GM18507 (cell line): ENCODE measurements around the gene COG2.
"Not testable (repeated sequence)": the region's sequence is repeated elsewhere in the genome, so short reads cannot be mapped to it uniquely, and the experiment has no call there.

Source experiments
- DNase-seq: peaks from one replicate; pipeline ENCODE4 v3.0.0; 2011; ENCODE audit warnings: low read depth; ENCODE audit not compliant: insufficient read length; ENCODE audit errors: extremely low spot score
- FAIRE-seq: peaks from 2 replicates; lab custom pipeline; 2011; peaks lifted over from hg19 to GRCh38; lab: Jason Lieb, UNC

Gene COG2

GRCh38 chr1:230709619-230710542 lies 67.6 kb downstream of the COG2 start:
- DNase-seq (no peak), FAIRE-seq (no peak)

- FAIRE-seq (no peak), DNase-seq (no peak)
Measured at GRCh38 chr1:230710543-230710904, 68.2 kb downstream of the COG2 start.

DNA sequence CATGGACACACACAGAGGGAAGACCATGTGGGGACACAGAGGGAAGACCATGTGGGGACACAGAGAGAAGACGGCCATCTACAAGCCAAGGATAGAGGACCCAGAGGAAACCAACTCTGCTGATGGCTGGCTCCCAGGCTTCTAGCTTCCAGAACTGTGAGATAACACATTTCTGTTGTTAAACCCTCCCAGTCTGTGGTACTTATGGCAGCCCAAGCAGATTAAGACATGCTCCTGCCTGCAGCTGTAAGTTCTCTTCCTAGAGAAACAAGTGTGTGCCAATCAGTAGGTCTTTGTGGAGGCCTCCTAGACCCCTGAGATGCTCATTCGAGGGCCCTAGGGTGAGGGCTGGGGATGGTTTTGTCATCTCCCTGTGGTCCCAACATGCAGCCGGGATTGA lies 69.0 kb downstream of the COG2 start:
- FAIRE-seq: no peak
- DNase-seq: no peak

DNA sequence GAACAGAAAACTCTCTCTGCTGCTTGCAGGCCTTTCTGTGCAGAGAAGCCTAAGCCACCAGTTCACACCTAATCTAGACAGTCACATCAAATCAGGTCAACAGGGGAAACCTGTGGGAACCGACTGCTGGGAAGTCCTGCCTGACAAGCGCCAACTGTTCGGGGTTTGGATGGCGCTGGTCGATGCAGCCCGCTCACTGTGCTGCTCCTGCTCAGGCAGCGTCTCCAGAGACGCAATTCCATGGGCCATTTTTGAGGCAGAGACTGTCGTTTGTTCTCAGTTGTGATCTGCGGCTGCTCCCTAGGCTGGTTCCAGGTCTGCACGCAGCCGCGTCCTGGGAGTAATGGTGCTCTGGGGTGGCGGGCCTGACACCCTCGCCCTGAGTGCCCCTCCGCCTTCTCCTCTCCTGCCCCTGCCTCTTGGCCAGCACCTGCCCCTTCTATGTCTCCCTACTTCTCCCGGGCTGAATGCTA lies 70.2 kb downstream of the COG2 start:
- FAIRE-seq: no peak

GRCh38 chr1:230713138-230713537 lies 70.9 kb downstream of the COG2 start:
- FAIRE-seq (no peak), DNase-seq (no peak)

More for the DNA sequence above, 70.2 kb downstream of the COG2 start:
- no peak for DNase-seq

- DNase-seq (no peak), FAIRE-seq (no peak)
Measured at GRCh38 chr1:230713547-230713914, 71.2 kb downstream of the COG2 start.

- FAIRE-seq (no peak), DNase-seq (no peak)
Measured at GRCh38 chr1:230713915-230714764, 71.9 kb downstream of the COG2 start, which contains the start of gene AGT. Gene AGT (minus strand): TSS chr1:230714122. CDS start chr1:230710823, 3,299 bp downstream.

DNA sequence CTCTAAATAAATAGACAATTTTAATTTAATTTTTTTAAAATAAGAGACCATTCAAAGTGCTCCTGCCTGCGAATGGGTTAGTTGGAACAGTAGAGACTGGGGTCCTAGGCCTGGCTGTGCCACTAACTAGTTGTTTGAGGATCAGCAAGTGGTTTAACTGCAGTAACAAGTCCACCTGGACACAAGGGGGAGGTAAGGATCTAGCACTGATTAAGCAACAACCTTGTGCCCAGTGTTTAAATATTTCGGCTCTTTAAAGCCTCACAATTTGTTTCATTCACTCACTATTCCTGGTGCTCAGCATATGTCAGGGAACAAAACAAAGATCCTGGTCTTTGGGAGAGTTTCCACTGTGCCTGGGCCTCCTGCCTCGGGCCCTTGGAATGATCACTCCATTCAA lies 73.2 kb downstream of the COG2 start:
- FAIRE-seq (no peak), DNase-seq (no peak)

DNA sequence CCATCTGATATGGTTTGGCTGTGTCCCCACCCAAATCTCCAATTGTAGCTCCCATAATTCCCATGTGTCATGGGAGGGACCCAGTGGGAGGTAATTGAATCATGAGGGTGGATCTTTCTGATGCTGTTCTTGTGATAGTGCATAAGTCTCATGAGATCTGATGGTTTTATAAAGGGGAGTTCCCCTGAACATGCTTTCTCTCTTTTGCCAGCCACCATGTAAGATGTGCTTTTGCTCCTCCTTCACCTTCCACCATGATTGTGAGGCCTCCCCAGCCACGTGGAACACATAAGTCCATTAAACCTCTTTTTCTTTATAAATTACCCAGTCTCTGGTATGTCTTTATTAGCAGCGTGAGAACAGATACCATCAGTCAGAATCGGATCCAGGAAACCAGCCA lies 74.2 kb downstream of the COG2 start:
- not testable (repeated sequence) for DNase-seq, FAIRE-seq

DNA sequence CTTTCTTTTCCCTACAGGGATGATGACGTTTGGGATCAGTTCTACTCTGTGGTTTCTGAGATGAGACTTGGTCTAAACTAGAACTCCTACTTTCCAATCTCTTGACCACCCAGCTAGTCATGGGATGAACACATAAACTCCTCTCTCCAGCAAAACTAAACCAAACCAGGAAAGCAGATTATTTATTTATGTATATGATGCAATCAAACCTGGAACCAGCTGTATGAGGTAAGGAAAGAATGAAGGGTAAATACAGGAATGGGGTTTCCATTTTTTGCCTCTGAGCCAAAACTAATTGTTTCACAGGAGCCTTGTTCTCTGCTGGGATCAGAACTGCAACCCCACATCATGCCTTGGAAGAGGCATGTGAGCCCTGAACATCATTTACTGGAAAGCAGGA lies 75.0 kb downstream of the COG2 start:
- DNase-seq (no peak), FAIRE-seq (no peak)

DNA sequence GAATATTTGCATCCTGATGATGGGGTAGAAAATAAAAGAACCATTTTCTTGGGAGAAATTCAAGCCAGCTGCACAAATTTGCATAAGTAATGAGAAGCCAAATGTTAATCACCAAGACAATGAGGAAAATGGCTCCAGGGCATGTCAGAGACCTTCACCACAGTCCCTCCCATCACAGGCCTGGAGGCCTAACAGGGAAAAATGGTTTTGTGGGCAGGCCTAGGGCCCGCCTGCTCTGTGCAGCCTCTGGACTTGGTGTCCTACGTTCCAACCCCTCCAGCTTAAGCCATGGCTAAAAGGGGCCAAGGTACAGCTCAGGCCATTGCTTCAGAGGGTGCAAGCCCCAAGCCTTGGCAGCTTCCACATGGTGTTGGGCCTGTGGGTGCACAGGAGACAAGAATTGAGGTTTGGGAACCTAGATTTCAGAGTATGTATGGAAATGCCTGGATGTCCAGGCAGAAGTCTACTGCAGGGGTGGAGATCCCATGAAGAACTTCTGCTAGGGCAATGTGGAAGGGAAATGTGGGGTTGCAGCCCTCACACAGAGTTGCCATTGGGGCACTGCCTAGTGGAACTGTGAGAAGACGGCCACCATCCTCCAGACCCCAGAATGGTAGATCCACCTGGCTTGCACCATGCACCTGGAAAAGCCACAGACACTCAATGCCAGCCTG lies 79.7 kb downstream of the COG2 start:
- not testable (repeated sequence) for DNase-seq, FAIRE-seq

DNA sequence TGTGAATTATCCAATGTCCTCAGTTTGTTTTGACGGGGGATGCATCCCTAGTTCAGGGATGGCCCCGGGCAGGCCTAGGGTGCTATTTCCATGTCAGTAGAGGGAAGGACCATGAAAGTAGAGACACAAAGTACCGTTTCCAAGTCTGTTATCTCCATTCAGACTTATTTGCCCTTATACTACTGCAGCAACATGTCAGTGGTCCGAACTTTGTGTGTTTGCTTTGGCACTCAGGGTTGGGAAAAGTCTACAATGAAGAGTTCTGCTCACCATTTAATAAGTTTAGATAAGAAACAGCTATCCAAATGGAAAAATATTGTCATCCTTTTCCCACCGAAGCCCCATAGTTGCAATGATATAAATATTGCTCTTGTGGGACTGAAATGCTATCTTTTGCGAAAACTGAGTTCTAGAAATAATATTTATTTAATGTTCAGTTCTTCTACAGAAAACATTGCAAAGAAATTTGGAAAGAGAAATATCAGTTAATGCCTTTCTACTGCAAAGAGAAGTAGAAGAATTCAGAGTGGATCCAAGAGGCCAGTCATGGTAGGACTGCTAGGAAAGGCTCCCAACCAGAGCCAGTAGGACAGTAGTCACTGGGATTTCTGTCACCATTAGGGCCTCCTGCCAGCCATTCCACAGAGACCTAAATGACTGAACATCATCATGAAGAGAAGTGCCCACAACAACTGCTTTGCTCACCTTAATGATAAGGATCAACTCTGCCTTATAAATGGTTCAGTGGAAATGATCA lies 83.2 kb downstream of the COG2 start:
- DNase-seq: no peak

GRCh38 chr1:230728710-230729392 lies 86.6 kb downstream of the COG2 start:
- FAIRE-seq: no peak
- DNase-seq: no peak

More for the DNA sequence above, 83.2 kb downstream of the COG2 start:
- no peak for FAIRE-seq

DNA sequence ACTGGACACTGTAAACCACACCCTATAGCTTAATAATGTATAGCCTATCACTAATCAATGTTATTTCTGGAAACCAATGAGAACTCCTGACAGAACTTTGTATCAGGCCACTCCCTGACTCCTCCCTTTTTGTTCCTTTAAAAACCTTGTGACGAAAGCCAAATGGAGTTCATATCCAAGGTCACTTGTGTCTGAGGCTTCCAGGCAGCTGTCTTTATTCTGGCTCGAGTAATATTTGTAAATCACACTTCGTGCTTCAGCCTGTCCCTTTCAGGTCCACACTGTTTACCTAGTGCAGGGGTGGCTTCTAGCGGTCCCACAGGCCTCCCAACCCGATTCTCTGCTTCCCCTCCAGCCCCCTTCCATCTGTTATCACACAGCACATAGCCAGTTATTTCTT lies 88.7 kb downstream of the COG2 start:
- DNase-seq: no peak
- no peak for FAIRE-seq

GRCh38 chr1:230735447-230735846 lies 93.2 kb downstream of the COG2 start:
- FAIRE-seq (no peak), DNase-seq (no peak)

DNA sequence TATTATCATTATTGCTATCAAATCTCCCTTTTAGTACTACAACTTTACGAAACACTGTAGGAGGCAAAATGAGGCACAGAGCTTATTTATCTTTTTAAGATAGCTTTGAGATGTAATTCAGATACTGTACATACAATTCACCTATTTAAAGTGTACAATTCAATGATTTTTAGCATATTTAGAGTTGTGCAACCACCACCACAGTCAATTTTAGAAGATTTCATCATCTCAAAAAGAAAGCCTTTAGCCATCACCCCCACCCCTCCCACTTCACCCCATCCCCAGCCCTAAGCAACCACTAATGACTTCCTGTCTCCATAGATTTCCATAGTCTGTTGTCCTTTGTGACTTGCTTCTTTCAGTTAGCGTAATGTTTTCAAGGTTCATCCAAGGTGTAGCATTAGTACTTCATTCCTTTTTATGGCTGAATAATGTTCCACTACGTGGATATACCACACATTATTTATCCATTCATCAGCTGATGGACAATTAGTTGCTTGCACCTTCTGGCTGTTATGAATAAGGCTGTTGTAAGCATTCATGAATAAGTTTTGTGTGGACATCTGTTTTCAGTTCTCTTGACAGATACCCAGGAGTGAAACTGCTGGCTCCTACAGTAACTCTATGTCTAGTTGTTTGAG lies 95.5 kb downstream of the COG2 start:
- FAIRE-seq: no peak
- DNase-seq: no peak

DNA sequence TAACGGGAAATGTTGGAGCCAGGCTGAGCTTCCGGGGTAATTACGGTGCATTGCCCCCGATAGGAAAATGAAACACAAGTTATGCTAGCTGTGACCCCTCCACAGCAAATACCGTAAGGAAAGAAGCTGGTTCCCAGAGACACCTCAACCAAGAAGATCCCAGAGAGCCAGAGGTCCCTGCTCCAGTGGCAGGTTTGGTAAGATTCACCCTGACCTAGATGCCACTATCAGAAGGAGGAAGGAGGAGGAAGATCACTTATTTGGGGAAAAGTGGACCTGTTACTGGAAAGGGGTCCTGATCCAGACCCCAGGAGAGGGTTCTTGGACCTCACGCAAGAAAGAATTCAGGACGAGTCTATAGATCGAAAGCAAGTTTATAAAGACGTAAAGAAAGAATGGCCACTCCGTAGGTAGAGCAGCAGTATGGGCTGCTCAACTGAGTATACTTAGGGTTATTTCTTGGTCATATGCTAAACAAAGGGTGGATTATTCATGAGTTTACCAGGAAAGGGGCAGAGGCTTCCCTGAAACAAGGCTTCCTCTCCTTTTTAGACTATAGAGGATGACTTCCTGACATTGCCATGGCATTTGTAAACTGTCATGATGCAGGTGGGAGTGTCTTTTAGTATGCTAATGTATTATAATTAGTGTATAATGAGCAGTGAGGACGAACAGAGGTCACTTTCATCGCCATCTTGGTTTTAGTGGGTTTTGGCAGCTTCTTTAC lies 97.4 kb downstream of the COG2 start:
- DNase-seq (no peak), FAIRE-seq (no peak)
